Activated CD4-positive, alpha-beta T cell treated with anti-CD3 and anti-CD28 coated beads for 36 hours (primary cell): Measurements from ENCODE around the gene SRMS. TPM values are rescaled to one million over a fixed set of nuclear protein-coding genes. Genes with fewer than 3 reads are reported as not detected.

Experiments used
- ATAC-seq: fragments of 200-7000 bp; cut with Tn5 transposase; one replicate; pipeline ENCODE4 v1.10.0; 2021; ENCODE audit warnings: mild to moderate bottlenecking, moderate library complexity
- CTCF ChIA-PET: fragments of 350-600 bp; sonication (Branson Sonifier 250); formaldehyde crosslinking; loops from one replicate; lab custom pipeline; 2021; ENCODE audit warnings: antibody characterized with exemption; lab: Charles Lee
- POLR2A ChIA-PET: fragments of 350-600 bp; sonication (Branson Sonifier 250); formaldehyde crosslinking; loops from one replicate; lab custom pipeline; 2021; ENCODE audit warnings: antibody characterized with exemption, inconsistent platforms; lab: Charles Lee
- DNase-seq: peaks from one replicate; pipeline ENCODE4 v3.0.0-alpha.2; 2020
- H3K27ac Mint-ChIP-seq: one replicate; pipeline ENCODE4 v1.8.0; 2021; ENCODE audit warnings: mixed read lengths
- H3K27me3 Mint-ChIP-seq: one replicate; pipeline ENCODE4 v1.8.0; 2021; ENCODE audit warnings: mixed read lengths
- H3K36me3 Mint-ChIP-seq: one replicate; pipeline ENCODE4 v1.8.0; 2021; ENCODE audit warnings: low read depth, mixed read lengths
- H3K4me1 Mint-ChIP-seq: one replicate; pipeline ENCODE4 v1.8.0; 2021; ENCODE audit warnings: mixed read lengths
- H3K4me3 Mint-ChIP-seq: one replicate; pipeline ENCODE4 v1.8.0; 2021; ENCODE audit warnings: mild to moderate bottlenecking, moderate library complexity, mixed read lengths
- H3K9me3 Mint-ChIP-seq: one replicate; pipeline ENCODE4 v1.8.0; 2021; ENCODE audit warnings: low read depth, mixed read lengths
- intact Hi-C, 2 experiments: fragments of 100-400 bp; cut with DNase I in 1 of 2; cut with micrococcal nuclease in 1 of 2; formaldehyde crosslinking; loops; one replicate each; pipeline versions ENCODE4 v1.14.2 to v1.15.1; 2022 to 2024; cut with DNase I, micrococcal nuclease
- total RNA-seq, 2 experiments: library from RNA; stranded (reverse); gene quantifications; one replicate each; pipeline ENCODE4 v1.2.3, GENCODE V29; 2021

Gene SRMS, protein sequence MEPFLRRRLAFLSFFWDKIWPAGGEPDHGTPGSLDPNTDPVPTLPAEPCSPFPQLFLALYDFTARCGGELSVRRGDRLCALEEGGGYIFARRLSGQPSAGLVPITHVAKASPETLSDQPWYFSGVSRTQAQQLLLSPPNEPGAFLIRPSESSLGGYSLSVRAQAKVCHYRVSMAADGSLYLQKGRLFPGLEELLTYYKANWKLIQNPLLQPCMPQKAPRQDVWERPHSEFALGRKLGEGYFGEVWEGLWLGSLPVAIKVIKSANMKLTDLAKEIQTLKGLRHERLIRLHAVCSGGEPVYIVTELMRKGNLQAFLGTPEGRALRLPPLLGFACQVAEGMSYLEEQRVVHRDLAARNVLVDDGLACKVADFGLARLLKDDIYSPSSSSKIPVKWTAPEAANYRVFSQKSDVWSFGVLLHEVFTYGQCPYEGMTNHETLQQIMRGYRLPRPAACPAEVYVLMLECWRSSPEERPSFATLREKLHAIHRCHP
- total RNA-seq = not detected

DNA sequence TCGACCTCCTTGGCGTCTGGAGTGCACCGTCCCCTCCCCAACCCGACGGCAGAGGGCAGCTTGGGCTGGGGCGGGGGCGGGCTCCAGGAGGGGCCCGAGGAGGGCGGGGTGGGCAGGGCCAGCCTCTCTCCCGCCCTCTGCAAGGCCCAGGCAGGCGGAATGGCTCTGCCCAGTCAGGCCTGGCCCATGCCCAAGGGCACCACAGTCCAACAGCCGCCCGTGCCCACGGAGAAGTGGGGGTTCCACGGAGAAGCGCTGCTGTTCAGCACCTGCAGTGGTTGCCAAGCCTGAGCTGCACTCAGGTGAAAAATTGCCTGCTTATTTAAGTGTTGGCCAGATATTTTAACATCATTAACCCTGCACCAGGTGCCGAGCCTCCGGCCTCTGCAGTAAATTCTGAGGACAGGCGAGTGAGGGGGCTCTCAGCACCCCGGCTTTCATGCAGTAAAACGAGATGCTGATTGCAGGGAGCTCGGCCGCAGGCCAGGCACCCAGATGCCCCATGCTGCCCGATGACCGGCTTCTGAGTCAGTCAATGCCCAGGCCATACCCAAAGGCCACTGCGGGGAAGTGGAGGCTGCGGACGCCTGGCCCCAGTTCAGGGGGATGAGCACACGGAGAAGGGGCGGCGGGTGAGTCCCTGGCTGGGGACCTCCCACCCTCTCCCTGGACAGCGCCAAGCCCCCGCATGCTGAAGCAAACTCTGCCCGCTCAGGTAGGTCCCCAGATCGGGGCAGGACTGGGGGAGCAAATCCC is at the start of gene SRMS:
Gene SRMS, minus strand, starts transcription at position 25 of the 756 bp plus-strand sequence. CDS start 286 bp downstream, outside the sequence.
- ChIA-PET POLR2A (no interaction called here), CTCF (no interaction called here)
- H3K4me1 Mint-ChIP-seq = peaks cover 7% of the 10 kb centered on the region
- no peak within 1 kb of the TSS for H3K4me3 Mint-ChIP-seq
- no peaks in the 10 kb centered on the region for H3K9me3 Mint-ChIP-seq
- intact Hi-C loops = no loop called here
- DNase-seq (no peak), ATAC-seq (no peak)
- H3K27ac Mint-ChIP-seq = no peak within 1 kb of the TSS
- H3K36me3 Mint-ChIP-seq = no peaks in the 10 kb centered on the region
- no peaks in the 10 kb centered on the region for H3K27me3 Mint-ChIP-seq

DNA sequence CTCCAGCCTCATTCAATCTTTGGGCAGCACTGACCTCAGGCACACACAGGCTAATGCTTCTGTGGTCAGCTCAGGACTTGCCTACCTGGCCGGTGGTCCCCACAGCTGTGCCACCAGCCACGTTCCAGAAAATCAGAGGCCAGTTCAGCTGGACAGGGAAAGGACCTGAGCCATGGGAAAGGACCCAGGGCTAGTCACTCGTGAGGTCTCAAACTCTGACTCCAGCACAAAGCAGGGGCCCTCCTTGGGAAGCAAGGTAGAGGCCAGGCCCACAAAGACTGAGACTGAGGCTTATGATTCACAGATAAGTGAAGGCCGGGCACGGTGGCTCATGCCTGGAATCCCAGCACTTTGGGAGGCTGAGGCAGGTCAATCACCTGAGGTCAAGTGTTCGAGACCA is 48.9 kb upstream of the SRMS start:
- ATAC-seq = no peak
- CTCF ChIA-PET = interaction anchor here (0.8 to 0.9 kb wide), 2 partner anchors 14 to 59 kb away, joined by 3 to 4 read pairs; no protein-coding TSS in a partner anchor
- H3K9me3 Mint-ChIP-seq = no peaks in the 10 kb centered on the region
- no peak overlapping the region for H3K27ac Mint-ChIP-seq
- peaks cover 26% of the 10 kb centered on the region for H3K36me3 Mint-ChIP-seq
- H3K4me3 Mint-ChIP-seq = no peak overlapping the region
- H3K4me1 Mint-ChIP-seq = no peaks in the 10 kb centered on the region
- intact Hi-C loops = no loop called here
- POLR2A ChIA-PET = no interaction called here
- DNase-seq = no peak
- no peaks in the 10 kb centered on the region for H3K27me3 Mint-ChIP-seq

DNA sequence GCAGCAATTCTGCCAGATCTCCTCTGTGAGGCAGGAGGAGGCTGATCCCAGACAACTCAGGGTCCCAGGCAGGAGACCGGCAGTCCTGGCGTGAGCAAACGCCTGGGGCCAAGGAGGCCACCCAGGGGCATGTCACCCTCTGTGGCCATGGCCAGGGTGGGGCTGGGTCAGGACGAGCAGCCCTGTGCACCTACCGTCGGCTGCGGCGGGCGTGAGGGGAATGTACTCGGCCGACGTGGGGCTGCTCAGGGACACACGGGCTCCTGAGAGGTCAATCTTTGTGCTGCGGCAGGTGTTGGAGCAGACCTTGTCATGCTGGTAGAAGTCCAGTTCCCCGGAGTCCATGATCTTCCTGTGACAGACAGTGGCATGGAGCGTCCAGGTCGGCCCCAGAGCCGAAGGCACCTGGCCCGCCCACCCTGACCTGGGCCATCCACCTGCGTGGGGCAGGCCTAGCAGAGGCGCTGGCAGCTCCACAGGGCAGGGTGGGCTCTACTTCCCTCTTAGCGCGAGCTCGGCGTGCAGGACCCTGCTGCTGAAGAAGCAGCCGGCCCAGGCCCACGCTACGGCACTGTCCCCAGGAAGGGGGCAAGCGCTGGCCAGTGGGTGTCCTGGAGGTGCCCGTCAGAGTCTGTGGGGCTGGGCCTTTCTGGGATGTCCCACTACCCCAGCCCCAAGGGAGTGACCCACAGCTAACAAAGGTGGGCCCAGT is 48.0 kb upstream of the SRMS start:
- H3K27me3 Mint-ChIP-seq = no peaks in the 10 kb centered on the region
- CTCF ChIA-PET = interaction anchor here (0.8 to 0.9 kb wide), 2 partner anchors 13 to 58 kb away, joined by 3 to 4 read pairs; no protein-coding TSS in a partner anchor
- POLR2A ChIA-PET = no interaction called here

DNA sequence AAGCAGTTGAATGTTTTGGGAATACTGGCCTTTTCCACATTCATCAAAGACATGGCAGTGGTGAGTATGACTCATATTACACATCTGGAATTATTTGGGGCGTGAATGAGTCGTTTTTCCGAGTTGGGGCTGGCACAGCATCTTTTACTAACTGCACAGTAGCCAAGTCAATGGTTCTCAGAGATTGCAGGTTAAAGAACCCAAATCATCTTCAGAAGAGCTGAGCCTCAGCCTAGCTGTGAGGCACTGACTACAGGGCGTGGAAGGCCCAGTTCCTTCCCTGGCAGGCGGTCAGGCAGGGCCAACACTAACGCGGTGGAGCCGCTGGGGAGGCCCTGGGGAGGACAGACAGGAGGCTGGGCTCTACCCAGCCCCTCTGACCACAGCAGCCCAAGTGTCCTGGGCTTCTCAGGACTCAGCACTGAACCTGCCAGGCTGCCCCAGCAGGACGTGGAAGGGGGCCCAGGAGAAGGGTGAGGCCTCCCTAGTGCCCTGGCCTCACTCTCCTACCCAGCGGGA is 46.6 kb upstream of the SRMS start:
- peaks cover 30% of the 10 kb centered on the region for H3K36me3 Mint-ChIP-seq
- CTCF ChIA-PET = no interaction called here
- H3K4me1 Mint-ChIP-seq = no peaks in the 10 kb centered on the region
- DNase-seq (no peak), ATAC-seq (no peak)
- no peak overlapping the region for H3K27ac Mint-ChIP-seq
- POLR2A ChIA-PET = no interaction called here
- H3K27me3 Mint-ChIP-seq = no peaks in the 10 kb centered on the region
- no peak overlapping the region for H3K4me3 Mint-ChIP-seq
- H3K9me3 Mint-ChIP-seq = no peaks in the 10 kb centered on the region
- intact Hi-C loops = no loop called here

More for the DNA sequence above, 48.0 kb upstream of the SRMS start:
- ATAC-seq = no peak
- H3K4me3 Mint-ChIP-seq = no peak overlapping the region
- intact Hi-C loops = no loop called here
- no peaks in the 10 kb centered on the region for H3K9me3 Mint-ChIP-seq
- peaks cover 30% of the 10 kb centered on the region for H3K36me3 Mint-ChIP-seq
- DNase-seq = no peak
- H3K27ac Mint-ChIP-seq = no peak overlapping the region
- no peaks in the 10 kb centered on the region for H3K4me1 Mint-ChIP-seq

DNA sequence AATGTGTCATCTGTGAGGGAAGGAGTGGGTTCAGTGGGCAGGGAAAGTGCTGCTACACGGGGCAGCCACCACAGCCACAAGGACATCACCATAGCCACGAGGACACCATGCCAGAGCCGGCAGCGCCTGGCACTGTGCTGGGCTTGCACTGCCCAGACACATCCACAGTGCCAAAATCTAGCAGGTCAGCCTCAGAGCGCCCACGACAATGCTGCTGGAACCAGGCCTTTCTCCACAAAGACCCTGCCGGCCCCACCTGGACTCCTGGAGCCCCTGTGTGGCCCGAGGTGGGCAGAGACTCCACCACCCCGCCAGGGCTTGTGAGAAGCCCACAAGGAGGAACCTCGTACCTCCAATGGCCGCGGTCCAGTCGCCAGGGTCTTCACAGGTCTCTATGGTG is 45.1 kb upstream of the SRMS start:
- intact Hi-C loops = no loop called here
- Mint-ChIP-seq H3K27me3 (no peaks in the 10 kb centered on the region), H3K36me3 (peaks cover 27% of the 10 kb centered on the region), H3K4me3 (no peak overlapping the region), H3K4me1 (peaks cover 6% of the 10 kb centered on the region), H3K9me3 (no peaks in the 10 kb centered on the region), H3K27ac (no peak overlapping the region)
- ATAC-seq (no peak), DNase-seq (no peak)
- ChIA-PET CTCF (no interaction called here), POLR2A (no interaction called here)

DNA sequence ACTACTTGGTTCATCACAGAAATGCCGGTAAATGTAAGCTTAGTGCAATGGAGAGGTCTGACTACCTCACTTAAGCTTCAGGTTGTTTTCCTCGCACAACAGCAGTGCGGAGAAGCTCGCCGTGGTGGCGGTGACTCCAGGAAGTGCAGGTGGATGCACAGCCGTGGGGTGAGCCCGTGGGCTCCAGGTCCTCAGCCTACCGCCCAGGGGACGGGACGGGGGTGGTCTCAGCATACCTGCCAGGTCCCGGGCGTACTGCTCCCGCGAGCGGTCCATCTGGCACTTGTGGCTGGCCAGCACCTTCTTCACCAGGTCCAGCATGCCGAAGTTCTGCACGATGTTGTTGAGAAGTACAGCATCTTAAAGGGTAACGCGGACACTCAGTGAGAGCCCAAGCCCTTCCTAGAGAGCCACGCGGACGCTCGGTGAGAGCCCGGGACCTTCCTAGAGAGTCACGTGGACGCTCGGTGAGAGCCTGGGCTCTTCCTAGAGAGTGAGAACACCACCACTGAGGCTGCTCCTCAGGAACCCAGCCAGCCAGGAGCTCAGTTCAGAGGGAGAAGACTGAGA is 44.3 kb upstream of the SRMS start:
- H3K27me3 Mint-ChIP-seq = no peaks in the 10 kb centered on the region
- no peak for DNase-seq
- no peak for ATAC-seq
- ChIA-PET POLR2A (no interaction called here), CTCF (interaction anchor here (0.6 kb wide), 1 partner anchor 465 kb away, joined by 4 read pairs; no protein-coding TSS in a partner anchor)
- no peaks in the 10 kb centered on the region for H3K9me3 Mint-ChIP-seq
- H3K36me3 Mint-ChIP-seq = peaks cover 30% of the 10 kb centered on the region
- H3K4me3 Mint-ChIP-seq = no peak overlapping the region
- no peak overlapping the region for H3K27ac Mint-ChIP-seq
- intact Hi-C loops = no loop called here
- H3K4me1 Mint-ChIP-seq = peaks cover 11% of the 10 kb centered on the region

DNA sequence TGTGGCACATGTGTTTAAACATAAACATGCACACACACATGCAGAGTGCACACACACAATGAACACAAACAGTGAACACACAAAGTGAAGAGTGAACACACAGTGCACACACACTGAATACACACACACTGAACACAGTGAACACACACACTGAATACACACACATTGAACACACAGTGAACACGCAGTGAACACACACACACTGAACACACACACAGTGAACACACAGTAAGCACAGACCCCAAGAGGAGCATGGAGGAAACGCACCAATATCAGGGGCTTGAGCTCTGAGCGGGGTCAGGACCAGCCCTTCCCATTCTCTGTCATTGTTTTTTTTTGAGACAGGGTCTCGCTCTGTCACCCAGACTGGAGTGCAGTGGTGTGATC is 43.6 kb upstream of the SRMS start:
- Mint-ChIP-seq H3K4me3 (no peak overlapping the region), H3K27me3 (no peaks in the 10 kb centered on the region), H3K27ac (no peak overlapping the region), H3K9me3 (no peaks in the 10 kb centered on the region), H3K36me3 (peaks cover 30% of the 10 kb centered on the region), H3K4me1 (peaks cover 11% of the 10 kb centered on the region)
- ATAC-seq = no peak
- intact Hi-C loops = no loop called here
- CTCF ChIA-PET = no interaction called here
- POLR2A ChIA-PET = no interaction called here
- DNase-seq = no peak

DNA sequence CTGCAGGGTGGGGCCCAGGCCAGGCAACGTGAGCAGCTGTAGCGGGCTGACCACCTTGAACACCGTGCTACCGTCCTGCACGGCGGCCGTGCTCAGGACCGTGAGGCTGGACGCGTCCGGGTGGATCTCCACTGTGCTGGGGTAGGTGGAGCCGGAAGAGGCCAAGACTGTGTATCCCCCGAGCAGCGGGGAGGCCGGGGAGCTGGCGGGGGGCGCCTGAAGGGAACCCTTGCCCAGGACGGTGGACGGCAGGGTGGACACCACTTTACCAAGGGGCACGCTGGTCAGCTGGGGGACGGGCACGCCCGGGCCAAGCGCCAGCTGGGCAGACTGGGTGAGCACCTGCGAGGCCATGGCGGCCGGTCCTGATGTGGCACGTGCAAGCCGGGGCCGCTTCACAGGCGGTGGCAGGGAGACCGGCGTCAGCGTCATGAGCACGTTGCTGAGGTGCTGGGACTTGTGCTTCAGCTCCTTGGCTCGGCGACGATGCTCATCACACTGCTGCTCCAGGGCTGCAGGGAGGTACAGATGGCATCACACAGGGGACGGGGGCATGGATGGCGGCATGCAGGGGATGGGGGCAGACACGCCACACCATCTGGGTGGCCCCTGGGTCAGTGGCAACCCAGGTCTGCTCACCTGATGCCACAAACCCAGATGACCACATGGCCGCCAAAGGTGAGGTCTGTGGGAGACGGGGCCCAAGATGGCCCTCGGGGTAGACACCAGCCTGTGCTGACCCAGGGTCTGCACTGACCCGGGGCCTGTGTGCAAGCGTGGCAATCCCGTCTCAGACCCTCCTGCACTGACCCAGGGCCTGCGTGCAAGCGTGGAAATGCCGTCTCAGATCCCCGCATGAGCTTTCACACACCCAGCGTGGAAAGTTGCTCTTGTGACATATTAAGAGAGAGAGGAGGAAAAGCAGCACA is 42.9 kb upstream of the SRMS start:
- Mint-ChIP-seq H3K9me3 (no peaks in the 10 kb centered on the region), H3K4me1 (peaks cover 11% of the 10 kb centered on the region), H3K27me3 (no peaks in the 10 kb centered on the region), H3K4me3 (no peak overlapping the region), H3K36me3 (peaks cover 29% of the 10 kb centered on the region), H3K27ac (no peak overlapping the region)
- POLR2A ChIA-PET = no interaction called here
- no peak for DNase-seq
- intact Hi-C loops = no loop called here
- CTCF ChIA-PET = no interaction called here
- ATAC-seq = no peak

DNA sequence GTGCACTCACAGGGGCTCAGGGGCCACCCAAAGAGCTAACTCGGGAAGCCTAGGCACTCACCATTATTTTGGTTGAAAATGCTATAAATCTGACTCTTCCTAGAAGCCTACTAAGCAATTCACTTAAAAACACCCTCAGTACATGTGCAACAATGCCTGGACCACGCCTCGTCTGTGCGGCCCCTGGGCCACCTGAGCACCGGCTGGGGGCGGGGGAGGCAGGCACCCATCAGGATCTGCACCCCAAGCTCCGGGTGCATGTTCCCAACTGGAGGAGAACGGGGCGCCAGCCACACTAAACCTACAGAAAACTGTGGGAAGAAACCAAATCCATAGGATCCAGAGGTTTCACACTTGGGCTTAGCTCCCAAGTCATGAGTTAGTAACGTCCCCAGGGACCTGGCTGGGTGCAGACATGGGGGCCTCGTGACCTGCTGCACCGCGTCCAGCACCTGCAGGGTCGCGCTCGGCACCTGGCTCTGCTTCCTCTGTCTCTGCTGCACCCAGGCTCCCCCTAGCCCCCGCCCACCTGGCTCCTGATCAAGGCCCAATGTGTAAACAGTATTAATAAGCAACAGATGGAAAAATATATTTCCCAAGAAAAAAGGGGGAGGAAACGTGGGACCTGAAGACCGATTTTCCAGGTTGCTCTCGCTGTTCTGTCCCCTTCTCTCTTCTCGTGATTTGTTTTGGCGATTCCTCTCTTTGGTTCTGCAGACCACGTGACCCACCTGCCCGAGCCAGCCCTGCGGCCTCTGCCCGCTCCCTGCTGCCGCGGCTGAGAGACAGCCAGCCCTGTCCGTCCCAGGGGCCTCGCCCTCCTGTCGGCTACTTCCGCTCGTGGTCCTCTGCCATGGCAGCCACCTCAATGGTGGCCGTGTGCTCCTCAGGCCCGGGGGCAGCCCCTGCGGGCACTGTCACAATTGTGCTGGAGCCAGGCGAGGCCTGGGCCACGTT is 42.0 kb upstream of the SRMS start:
- no peak for ATAC-seq
- Mint-ChIP-seq H3K4me1 (peaks cover 11% of the 10 kb centered on the region), H3K27ac (no peak overlapping the region), H3K9me3 (no peaks in the 10 kb centered on the region), H3K36me3 (peaks cover 24% of the 10 kb centered on the region), H3K27me3 (no peaks in the 10 kb centered on the region), H3K4me3 (no peak overlapping the region)
- ChIA-PET CTCF (interaction anchor here (0.8 kb wide), 1 partner anchor 450 kb away, joined by 3 read pairs; no protein-coding TSS in a partner anchor), POLR2A (no interaction called here)
- DNase-seq = no peak
- intact Hi-C loops = no loop called here
